A549 (cell line): Measurements from ENCODE around the gene RUFY1. TPM values are rescaled to one million over a fixed set of nuclear protein-coding genes. Genes with fewer than 3 reads are reported as not detected.

Experiments used
- ATAC-seq, 2 experiments: fragments of 200-7000 bp in 1 of 2; fragments of >200 bp in 1 of 2; cut with Nextera tagmentation in 1 of 2; cut with Tn5 transposase in 1 of 2; 3 replicates each; pipeline versions ENCODE4 v1.8.0 to v1.9.1; 2018 to 2020; ENCODE audit warnings: mild to moderate bottlenecking in 1 of 2, moderate library complexity in 1 of 2
- CTCF ChIA-PET: fragments of 300-600 bp; sonication (Branson Sonifier 250); formaldehyde crosslinking; extraction: SDS; loops from one replicate; lab custom pipeline; 2021; ENCODE audit warnings: antibody characterized with exemption, inconsistent platforms; lab: Yijun Ruan, JAX
- POLR2A ChIA-PET: fragments of 350-600 bp; formaldehyde crosslinking; extraction: SDS; loops from one replicate; lab custom pipeline; 2021; ENCODE audit warnings: antibody characterized with exemption, inconsistent platforms; lab: Yijun Ruan, JAX
- DNase-seq, 2 experiments: peaks; one replicate each; pipeline versions ENCODE4 v3.0.0 to v3.0.0-alpha.2; 2011 to 2016; ENCODE audit warnings: low read depth in 1 of 2, low spot score in 1 of 2
- FAIRE-seq: peaks from 2 replicates; lab custom pipeline; 2011; peaks lifted over from hg19 to GRCh38; lab: Jason Lieb, UNC
- H3K27ac ChIP-seq, 2 experiments: fragments of >200 bp; sonication (Bioruptor Twin); formaldehyde crosslinking; 3 replicates each; pipeline ENCODE4 v1.5.1; 2016 to 2017
- H3K4me1 ChIP-seq: fragments of >200 bp; sonication (Bioruptor Twin); formaldehyde crosslinking; 3 replicates; pipeline ENCODE4 v1.6.1; 2016
- H3K4me2 ChIP-seq: fragments of >200 bp; sonication (Bioruptor Twin); formaldehyde crosslinking; 3 replicates; pipeline ENCODE4 v1.6.1; 2016
- H3K4me3 ChIP-seq: fragments of >200 bp; sonication (Bioruptor Twin); formaldehyde crosslinking; 3 replicates; pipeline ENCODE4 v1.5.1; 2016
- H3K9me3 ChIP-seq: fragments of >200 bp; sonication (Bioruptor Twin); formaldehyde crosslinking; 3 replicates; pipeline ENCODE4 v1.6.1; 2016
- CBX8 ChIP-seq: fragments of 200-600 bp; sonication (generic); IDR thresholded peaks from 2 replicates; pipeline ENCODE4 v1.6.1; 2016
- CHD4 ChIP-seq: fragments of 200-600 bp; sonication (generic); IDR thresholded peaks from 2 replicates; pipeline ENCODE4 v1.6.1; 2016; ENCODE audit warnings: antibody characterized with exemption, mild to moderate bottlenecking, borderline replicate concordance
- EHF ChIP-seq: fragments of 250-450 bp; sonication (Bioruptor Pico); IDR thresholded peaks from 2 replicates; pipeline ENCODE4 v1.5.0; 2020; ENCODE audit warnings: mild to moderate bottlenecking
- EP300 ChIP-seq, 2 experiments: fragments of >200 bp; sonication (Bioruptor Twin); formaldehyde crosslinking; IDR thresholded peaks; 2 replicates in 1 of 2; 3 replicates in 1 of 2; pipeline ENCODE4 v1.6.1; 2016 to 2017
- FOSL2 ChIP-seq, 2 experiments: fragments of 450-650 bp in 1 of 2; fragments of >200 bp in 1 of 2; sonication (Bioruptor Twin) in 1 of 2; formaldehyde crosslinking; IDR thresholded peaks; 2 replicates each; pipeline versions ENCODE4 v1.5.0 to v1.6.1; 2016 to 2020; ENCODE audit warnings: mild to moderate bottlenecking in 1 of 2, moderate library complexity in 1 of 2
- HDAC2 ChIP-seq: fragments of 200-600 bp; sonication (generic); IDR thresholded peaks from 2 replicates; pipeline ENCODE4 v1.6.1; 2016
- HEYL ChIP-seq: fragments of 250-450 bp; sonication (Bioruptor Pico); IDR thresholded peaks from 2 replicates; pipeline ENCODE4 v1.8.0; 2021; ENCODE audit warnings: mild to moderate bottlenecking, moderate library complexity
- HOXA7 ChIP-seq: fragments of 250-450 bp; sonication (Bioruptor Pico); IDR thresholded peaks from 2 replicates; pipeline ENCODE4 v1.5.0; 2020; ENCODE audit warnings: mild to moderate bottlenecking, moderate library complexity
- HOXB13 ChIP-seq: fragments of 250-450 bp; sonication (Bioruptor Pico); IDR thresholded peaks from 2 replicates; pipeline ENCODE4 v1.5.0; 2020; ENCODE audit warnings: low read depth, mild to moderate bottlenecking, moderate library complexity
- HOXB5 ChIP-seq: fragments of 250-450 bp; sonication (Bioruptor Pico); IDR thresholded peaks from 2 replicates; pipeline ENCODE4 v1.5.0; 2020; ENCODE audit warnings: mild to moderate bottlenecking, moderate library complexity
- KDM5A ChIP-seq: fragments of 200-600 bp; sonication (generic); IDR thresholded peaks from 2 replicates; pipeline ENCODE4 v1.6.1; 2016; ENCODE audit warnings: antibody characterized with exemption, mild to moderate bottlenecking
- MAFK ChIP-seq: fragments of 450-650 bp; IDR thresholded peaks from 2 replicates; pipeline ENCODE4 v1.6.1; 2014; ENCODE audit not compliant: partially characterized antibody
- NFE2L2 ChIP-seq: fragments of 150-350 bp; conservative IDR thresholded peaks from 2 replicates; pipeline ENCODE4 v1.6.1; 2014; ENCODE audit warnings: low read length
- POLR2A ChIP-seq: IDR thresholded peaks from 2 replicates; pipeline ENCODE4 v1.6.1; 2012; ENCODE audit warnings: mild to moderate bottlenecking, low read length
- POLR2AphosphoS2 ChIP-seq: conservative IDR thresholded peaks from 2 replicates; pipeline ENCODE4 v1.6.1; 2012; ENCODE audit warnings: low read length, improper control_type of control experiment, inconsistent platforms
- RAD21 ChIP-seq, 2 experiments: fragments of >200 bp in 1 of 2; sonication (Bioruptor Twin) in 1 of 2; formaldehyde crosslinking in 1 of 2; IDR thresholded peaks in 1 of 2; conservative IDR thresholded peaks in 1 of 2; 2 replicates in 1 of 2; 3 replicates in 1 of 2; pipeline ENCODE4 v1.6.1; 2012 to 2018; ENCODE audit warnings: inconsistent platforms in 1 of 2
- RARB ChIP-seq: fragments of 250-450 bp; sonication (Bioruptor Pico); IDR thresholded peaks from 2 replicates; pipeline ENCODE4 v1.8.0; 2021; ENCODE audit warnings: mild to moderate bottlenecking, moderate library complexity
- RCOR1 ChIP-seq: fragments of 150-350 bp; IDR thresholded peaks from 2 replicates; pipeline ENCODE4 v1.6.1; 2014; ENCODE audit warnings: antibody characterized with exemption, low read length, low read depth
- SREBF2 ChIP-seq: fragments of 450-650 bp; IDR thresholded peaks from 2 replicates; pipeline ENCODE4 v1.6.1; 2014; ENCODE audit warnings: mild to moderate bottlenecking, moderate library complexity
- WGBS: methylation state at CpG from one replicate; pipeline ENCODE4 v1.1.6; 2017; ENCODE audit errors: missing lambda C conversion rate; 5-methylcytosine and 5-hydroxymethylcytosine counted together
- polyA plus RNA-seq, 4 experiments: library from polyadenylated mRNA; depleted of rRNA in 3 of 4; stranded (reverse); fragments of >200 nt; fragmentation: RNase III in 1 of 4; extraction: RNeasy Plus Mini Kit Qiagen cat#74134 plus additional on column Dnase treatment in 1 of 4; gene quantifications; 2 replicates in 3 of 4; 3 replicates in 1 of 4; pipeline ENCODE4 v1.2.3, GENCODE V29; 2011 to 2017
- TF ChIP-seq, protein P1 (sequence below): IDR thresholded peaks from 2 replicates; pipeline ENCODE4 v1.6.1; 2012
- TF ChIP-seq, protein P2 (sequence below): fragments of 250-450 bp; sonication (Bioruptor Pico); IDR thresholded peaks from 2 replicates; pipeline ENCODE4 v1.5.0; 2020; ENCODE audit warnings: low read depth, mild to moderate bottlenecking, moderate library complexity

The RUFY1 gene
- polyA plus RNA-seq, 2 of the 4 experiments (the other 2 are of a cell fraction), result 33.7 to 39.5 TPM

DNA sequence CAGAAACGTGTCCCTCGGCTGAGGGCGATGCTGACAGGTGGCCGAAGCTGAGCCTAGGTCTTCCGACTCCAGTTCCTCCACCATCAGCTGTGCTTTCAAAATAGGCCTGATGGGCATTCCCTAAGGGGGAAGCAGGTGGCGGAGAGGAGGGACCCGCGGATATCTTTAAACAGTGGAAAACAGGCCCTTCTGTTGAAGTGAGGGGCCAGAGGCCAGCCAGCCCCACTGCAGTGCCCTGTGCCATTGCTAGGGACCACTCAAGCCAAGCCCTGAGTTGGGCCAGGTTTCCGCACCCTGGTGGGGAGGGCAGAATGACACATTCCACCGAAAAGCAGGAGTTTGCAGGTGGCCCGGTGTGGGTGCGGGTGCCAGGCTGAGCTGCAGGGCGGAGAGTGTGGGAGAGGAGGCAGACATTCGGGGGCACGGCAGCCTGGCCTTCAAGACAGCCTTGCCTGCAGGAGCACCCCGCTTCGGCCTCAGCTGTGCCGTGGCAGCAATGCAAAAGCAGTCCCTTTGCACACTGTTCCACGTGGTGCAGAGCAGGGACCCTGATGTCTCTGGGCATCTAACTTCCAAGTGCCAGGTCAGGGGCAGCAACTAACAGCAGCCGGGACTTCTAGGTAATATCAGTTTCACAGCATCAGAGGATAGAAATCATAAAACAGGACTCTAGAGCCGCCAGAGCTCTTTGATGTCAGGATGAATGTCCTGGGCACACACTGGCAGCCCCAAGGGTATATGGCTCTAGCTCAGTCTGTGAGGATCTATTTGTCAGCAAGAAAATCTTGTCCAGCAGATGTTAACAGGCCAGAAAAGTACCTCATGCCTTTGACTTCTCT lies 55.9 kb downstream of the RUFY1 start:
- DNase-seq (no peak), ATAC-seq (peak; percentile 2 to 3), FAIRE-seq (no peak)
- Histone ChIP-seq H3K9me3 (no peaks in the 10 kb centered on the region), H3K4me3 (no peak overlapping the region), H3K4me1 (no peaks in the 10 kb centered on the region; the same call in 2 of the 3 replicates), H3K4me2 (no peak overlapping the region), H3K27ac (no peak overlapping the region)
- WGBS, result 87% methylated on average over 21 of the region's 21 CpGs
- POLR2A ChIA-PET, result interaction anchor here (1.0 to 10.6 kb wide), 2 partner anchors 11 to 16 kb away, joined by 3 to 125 read pairs; partner anchors contain the start of gene HNRNPH1
- peak; percentile 12 for TF ChIP-seq POLR2AphosphoS2
- TF ChIP-seq SREBF2, result no peak
- TF ChIP-seq CBX8, result no peak
- TF ChIP-seq HOXA7 (CRISPR knock-in tag), result no peak
- CTCF ChIA-PET, result interaction anchor here (0.7 to 3.4 kb wide), 5 partner anchors 9 to 19 kb away, joined by 3 to 16 read pairs (median 4); partner anchors contain the start of gene HNRNPH1

DNA sequence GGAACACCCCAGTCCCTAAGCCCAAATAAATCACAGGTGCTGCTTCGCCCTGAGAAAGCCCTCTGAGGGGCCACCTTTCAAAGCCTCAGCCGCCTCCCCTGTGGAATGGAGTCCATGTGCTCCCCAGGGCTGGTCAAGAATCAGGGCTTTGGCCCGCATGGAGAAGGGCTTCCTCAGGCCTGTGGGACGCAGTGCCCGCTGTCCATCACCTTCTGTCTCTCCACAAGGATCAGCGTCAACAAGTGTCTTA lies 56.5 kb downstream of the RUFY1 start:
- DNase-seq (no peak), ATAC-seq (peak; percentile 3 to 6; a peak in 4 of 6 replicates), FAIRE-seq (no peak)
- Histone ChIP-seq H3K4me3 (no peak overlapping the region), H3K27ac (no peak overlapping the region), H3K4me2 (no peak overlapping the region), H3K4me1 (peaks cover 4% of the 10 kb centered on the region; the same call in 1 of the 3 replicates), H3K9me3 (no peaks in the 10 kb centered on the region)
- TF ChIP-seq RCOR1 (no peak), POLR2AphosphoS2 (no peak), SREBF2 (no peak), EP300 (IDR thresholded peaks at IDR 0.05) (no peak), KDM5A (no peak), RARB (no peak), RAD21 (conservative IDR thresholded peaks at IDR 0.05 in 1 of 2, IDR thresholded peaks at IDR 0.05 in 1 of 2) (no peak), HEYL (CRISPR knock-in tag) (no peak), HOXB5 (CRISPR knock-in tag) (no peak), HDAC2 (no peak), NFE2L2 (no peak), HOXB13 (CRISPR knock-in tag) (no peak), MAFK (no peak), EHF (CRISPR knock-in tag) (no peak), CHD4 (no peak), POLR2A (no peak), FOSL2 (IDR thresholded peaks at IDR 0.05) (no peak), FOSL2 (CRISPR knock-in tag; IDR thresholded peaks at IDR 0.05) (no peak)
- TF ChIP-seq, protein P1, sequence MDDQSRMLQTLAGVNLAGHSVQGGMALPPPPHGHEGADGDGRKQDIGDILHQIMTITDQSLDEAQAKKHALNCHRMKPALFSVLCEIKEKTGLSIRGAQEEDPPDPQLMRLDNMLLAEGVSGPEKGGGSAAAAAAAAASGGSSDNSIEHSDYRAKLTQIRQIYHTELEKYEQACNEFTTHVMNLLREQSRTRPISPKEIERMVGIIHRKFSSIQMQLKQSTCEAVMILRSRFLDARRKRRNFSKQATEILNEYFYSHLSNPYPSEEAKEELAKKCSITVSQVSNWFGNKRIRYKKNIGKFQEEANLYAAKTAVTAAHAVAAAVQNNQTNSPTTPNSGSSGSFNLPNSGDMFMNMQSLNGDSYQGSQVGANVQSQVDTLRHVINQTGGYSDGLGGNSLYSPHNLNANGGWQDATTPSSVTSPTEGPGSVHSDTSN, result no peak
- TF ChIP-seq, protein P2, sequence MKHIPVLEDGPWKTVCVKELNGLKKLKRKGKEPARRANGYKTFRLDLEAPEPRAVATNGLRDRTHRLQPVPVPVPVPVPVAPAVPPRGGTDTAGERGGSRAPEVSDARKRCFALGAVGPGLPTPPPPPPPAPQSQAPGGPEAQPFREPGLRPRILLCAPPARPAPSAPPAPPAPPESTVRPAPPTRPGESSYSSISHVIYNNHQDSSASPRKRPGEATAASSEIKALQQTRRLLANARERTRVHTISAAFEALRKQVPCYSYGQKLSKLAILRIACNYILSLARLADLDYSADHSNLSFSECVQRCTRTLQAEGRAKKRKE (CRISPR knock-in tag), result no peak
- POLR2A ChIA-PET, result interaction anchor here (1.0 to 10.6 kb wide), 2 partner anchors 11 to 15 kb away, joined by 3 to 125 read pairs; partner anchors contain the start of gene HNRNPH1
- CTCF ChIA-PET, result interaction anchor here (0.7 to 3.4 kb wide), 5 partner anchors 8 to 19 kb away, joined by 3 to 16 read pairs (median 4); partner anchors contain the start of gene HNRNPH1
- WGBS, result 96% methylated on average over 6 of the region's 6 CpGs
